Smooth muscle cell (in vitro differentiated cells): ENCODE results near the gene SUB1. TPM values are rescaled to one million over a fixed set of nuclear protein-coding genes. Genes with fewer than 3 reads are reported as not detected.
"Not testable (repeated sequence)": the region's sequence is repeated elsewhere in the genome, so short reads cannot be mapped to it uniquely, and the experiment has no call there.

Experiments used
- DNase-seq: peaks from one replicate; lab custom pipeline; 2025; ENCODE audit not compliant: unreplicated experiment; lab: John Stamatoyannopoulos, UW
- H2AFZ ChIP-seq: fragments of 200-600 bp; sonication (generic); 2 replicates; pipeline ENCODE4 v1.6.0; 2016; ENCODE audit warnings: antibody characterized with exemption, low read depth, mild to moderate bottlenecking
- H3F3A ChIP-seq: fragments of 200-600 bp; sonication (generic); 2 replicates; pipeline ENCODE4 v1.6.0; 2017; ENCODE audit warnings: antibody characterized with exemption, low read depth
- H3K27ac ChIP-seq: fragments of 200-600 bp; sonication (generic); 2 replicates; pipeline ENCODE4 v1.5.1; 2016; ENCODE audit warnings: low read depth, mild to moderate bottlenecking
- H3K27me3 ChIP-seq: fragments of 200-600 bp; sonication (generic); 2 replicates; pipeline ENCODE4 v1.6.1; 2016; ENCODE audit warnings: low read depth, mild to moderate bottlenecking
- H3K36me3 ChIP-seq: fragments of 200-600 bp; sonication (generic); 2 replicates; pipeline ENCODE4 v1.5.1; 2016; ENCODE audit warnings: low read depth
- H3K4me1 ChIP-seq: fragments of 200-600 bp; sonication (generic); 2 replicates; pipeline ENCODE4 v1.5.1; 2016; ENCODE audit warnings: low read depth
- H3K4me2 ChIP-seq: fragments of 200-600 bp; sonication (generic); 2 replicates; pipeline ENCODE4 v1.6.0; 2016; ENCODE audit warnings: mild to moderate bottlenecking
- H3K4me3 ChIP-seq: fragments of 200-600 bp; sonication (generic); 2 replicates; pipeline ENCODE4 v1.5.1; 2016; ENCODE audit warnings: mild to moderate bottlenecking
- H3K79me2 ChIP-seq: fragments of 200-600 bp; sonication (generic); 2 replicates; pipeline ENCODE4 v1.6.0; 2016; ENCODE audit warnings: low read depth, mild to moderate bottlenecking
- H3K9ac ChIP-seq: fragments of 200-600 bp; sonication (generic); 2 replicates; pipeline ENCODE4 v1.6.0; 2016; ENCODE audit warnings: low read depth
- H3K9me3 ChIP-seq: fragments of 200-600 bp; sonication (generic); replicated peaks from 2 replicates; pipeline ENCODE4 v1.5.1; 2016; ENCODE audit warnings: low read depth
- H4K20me1 ChIP-seq: fragments of 200-600 bp; sonication (generic); 2 replicates; pipeline ENCODE4 v1.6.0; 2016; ENCODE audit warnings: low read depth
- WGBS: methylation state at CpG from one replicate; pipeline ENCODE4 v1.1.7; 2016; ENCODE audit warnings: low lambda C conversion rate; 5-methylcytosine and 5-hydroxymethylcytosine counted together
- polyA plus RNA-seq: library from polyadenylated mRNA; unstranded; fragments of >200 nt; fragmentation: Nextera tagmentation; extraction: Ambion mirVana; gene quantifications from 2 replicates; pipeline ENCODE4 v1.2.1, GENCODE V29; 2016
- total RNA-seq: library from RNA; depleted of rRNA; stranded (reverse); fragments of >200 nt; gene quantifications from 2 replicates; pipeline ENCODE4 v1.2.3, GENCODE V29; 2014
- TF ChIP-seq, protein P1 (sequence below): fragments of 200-600 bp; sonication (generic); IDR thresholded peaks from 2 replicates; pipeline ENCODE4 v1.5.1; 2017; ENCODE audit warnings: borderline replicate concordance, mild to moderate bottlenecking, antibody characterized with exemption; ENCODE audit not compliant: insufficient read depth, poor library complexity, severe bottlenecking

The SUB1 gene
- total and polyA plus RNA-seq, 2 experiments from 2014 or later, result 321 to 466 TPM

DNA sequence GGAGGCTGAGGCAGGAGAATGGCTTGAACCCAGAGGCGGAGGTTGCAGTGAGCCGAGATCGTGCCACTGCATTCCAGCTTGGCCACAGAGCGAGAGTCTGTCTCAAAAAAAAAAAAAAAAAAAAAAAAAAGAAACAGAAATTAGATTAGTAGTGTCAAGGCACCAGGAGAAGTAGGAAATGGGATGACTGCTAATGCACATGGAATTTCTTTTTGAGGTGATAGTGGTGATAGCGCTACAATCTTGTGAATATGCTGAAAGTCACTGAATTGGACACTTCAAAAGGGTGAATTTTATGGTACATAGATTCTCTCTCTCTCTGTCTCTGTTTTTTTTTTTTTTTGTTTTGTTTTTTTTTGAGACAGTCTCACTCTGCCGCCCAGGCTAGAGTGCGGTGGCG is 42.1 kb upstream of the SUB1 start:
- Histone ChIP-seq H3K4me2 (no peak overlapping the region), H3K27me3 (no peaks in the 10 kb centered on the region), H3K27ac (no peak overlapping the region), H3K79me2 (no peaks in the 10 kb centered on the region), H3F3A (no peaks in the 10 kb centered on the region), H2AFZ (no peak overlapping the region), H3K4me3 (no peak overlapping the region), H4K20me1 (no peaks in the 10 kb centered on the region), H3K9me3 (no peaks in the 10 kb centered on the region), H3K9ac (no peak overlapping the region), H3K36me3 (no peaks in the 10 kb centered on the region), H3K4me1 (no peaks in the 10 kb centered on the region)
- WGBS, result 93% methylated on average over 8 of the region's 8 CpGs
- no peak for DNase-seq
- TF ChIP-seq, protein P1, sequence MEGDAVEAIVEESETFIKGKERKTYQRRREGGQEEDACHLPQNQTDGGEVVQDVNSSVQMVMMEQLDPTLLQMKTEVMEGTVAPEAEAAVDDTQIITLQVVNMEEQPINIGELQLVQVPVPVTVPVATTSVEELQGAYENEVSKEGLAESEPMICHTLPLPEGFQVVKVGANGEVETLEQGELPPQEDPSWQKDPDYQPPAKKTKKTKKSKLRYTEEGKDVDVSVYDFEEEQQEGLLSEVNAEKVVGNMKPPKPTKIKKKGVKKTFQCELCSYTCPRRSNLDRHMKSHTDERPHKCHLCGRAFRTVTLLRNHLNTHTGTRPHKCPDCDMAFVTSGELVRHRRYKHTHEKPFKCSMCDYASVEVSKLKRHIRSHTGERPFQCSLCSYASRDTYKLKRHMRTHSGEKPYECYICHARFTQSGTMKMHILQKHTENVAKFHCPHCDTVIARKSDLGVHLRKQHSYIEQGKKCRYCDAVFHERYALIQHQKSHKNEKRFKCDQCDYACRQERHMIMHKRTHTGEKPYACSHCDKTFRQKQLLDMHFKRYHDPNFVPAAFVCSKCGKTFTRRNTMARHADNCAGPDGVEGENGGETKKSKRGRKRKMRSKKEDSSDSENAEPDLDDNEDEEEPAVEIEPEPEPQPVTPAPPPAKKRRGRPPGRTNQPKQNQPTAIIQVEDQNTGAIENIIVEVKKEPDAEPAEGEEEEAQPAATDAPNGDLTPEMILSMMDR, result no peak

- DNase-seq, result no peak
- no peaks in the 10 kb centered on the region for H3K79me2 ChIP-seq
- no peak overlapping the region for H2AFZ ChIP-seq
- no peaks in the 10 kb centered on the region for H3K4me1 ChIP-seq
- no peaks in the 10 kb centered on the region for H3F3A ChIP-seq
- H3K36me3 ChIP-seq, result no peaks in the 10 kb centered on the region
- H3K27me3 ChIP-seq, result no peaks in the 10 kb centered on the region
- 69% methylated on average over 12 of the region's 12 CpGs for WGBS
- no peaks in the 10 kb centered on the region for H3K9me3 ChIP-seq
- no peaks in the 10 kb centered on the region for H4K20me1 ChIP-seq
- no peak overlapping the region for H3K4me2 ChIP-seq
- no peak overlapping the region for H3K27ac ChIP-seq
- no peak overlapping the region for H3K9ac ChIP-seq
- H3K4me3 ChIP-seq, result no peak overlapping the region
- TF ChIP-seq, protein P1, result no peak
Measured at GRCh38 chr5:32545102-32545800, 40.1 kb upstream of the SUB1 start.

DNA sequence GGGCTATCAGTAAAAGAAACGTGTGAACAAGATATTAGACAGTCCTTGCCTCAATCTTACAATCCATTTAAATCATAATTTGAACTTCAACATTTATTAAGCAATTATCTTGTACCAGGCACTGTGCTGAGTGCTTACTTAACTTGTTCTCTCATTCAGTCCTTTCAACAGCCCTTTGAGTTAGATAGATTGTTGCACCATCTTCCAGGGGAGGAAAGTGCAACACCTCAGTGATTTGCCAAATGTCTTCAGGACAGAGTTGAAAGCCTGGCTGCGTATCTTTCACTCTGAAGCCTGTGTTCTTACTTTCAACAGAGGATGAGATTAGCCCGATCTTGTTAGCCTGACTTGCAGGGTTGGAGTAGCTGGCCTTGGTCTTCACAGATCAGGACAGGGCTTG is 34.2 kb upstream of the SUB1 start:
- Histone ChIP-seq H2AFZ (no peak overlapping the region), H3K4me3 (no peak overlapping the region), H3K9me3 (no peaks in the 10 kb centered on the region), H3K4me2 (no peak overlapping the region), H3K79me2 (no peaks in the 10 kb centered on the region), H3K9ac (no peak overlapping the region), H3K4me1 (no peaks in the 10 kb centered on the region), H4K20me1 (no peaks in the 10 kb centered on the region), H3K36me3 (no peaks in the 10 kb centered on the region), H3F3A (no peaks in the 10 kb centered on the region), H3K27me3 (no peaks in the 10 kb centered on the region), H3K27ac (no peak overlapping the region)
- TF ChIP-seq, protein P1, result no peak
- DNase-seq, result no peak
- WGBS, result 91% methylated on average over 3 of the region's 3 CpGs

DNA sequence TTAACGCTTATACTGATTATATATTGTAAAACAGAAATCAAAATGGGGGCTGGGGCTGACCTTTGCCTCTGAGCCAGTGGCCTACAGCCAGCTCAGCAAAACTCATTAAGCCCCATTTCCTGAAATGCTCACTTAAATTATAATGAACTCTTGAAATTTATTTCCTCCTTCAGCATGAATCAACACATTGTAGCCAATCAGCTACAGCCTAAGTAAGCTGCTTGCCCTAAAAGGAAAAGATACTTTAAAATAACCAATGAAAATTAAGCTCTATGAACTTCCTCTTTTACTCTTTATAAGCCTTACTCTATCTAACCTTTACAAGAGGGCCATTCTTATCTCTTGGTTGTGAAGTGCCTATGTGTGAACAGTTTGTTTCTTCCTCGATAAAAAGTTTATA is 33.5 kb upstream of the SUB1 start:
- TF ChIP-seq, protein P1, result no peak
- 94% methylated on average over 2 of the region's 2 CpGs for WGBS
- no peaks in the 10 kb centered on the region for H3K36me3 ChIP-seq

GRCh38 chr5:32552491-32552890 is 32.9 kb upstream of the SUB1 start:
- H3K27ac ChIP-seq, H3K79me2 ChIP-seq, H4K20me1 ChIP-seq, H2AFZ ChIP-seq, DNase-seq, H3K4me2 ChIP-seq, H3F3A ChIP-seq, H3K4me1 ChIP-seq, H3K36me3 ChIP-seq, H3K27me3 ChIP-seq, H3K4me3 ChIP-seq, H3K9me3 ChIP-seq, H3K9ac ChIP-seq: not testable (repeated sequence)
- 98% methylated on average over 6 of the region's 6 CpGs for WGBS

More for the DNA sequence above, 33.5 kb upstream of the SUB1 start:
- H3K79me2 ChIP-seq, result no peaks in the 10 kb centered on the region
- no peak overlapping the region for H3K9ac ChIP-seq
- H3K9me3 ChIP-seq, result no peaks in the 10 kb centered on the region
- H3K4me1 ChIP-seq, result no peaks in the 10 kb centered on the region
- H3K27me3 ChIP-seq, result no peaks in the 10 kb centered on the region
- H4K20me1 ChIP-seq, result no peaks in the 10 kb centered on the region
- no peak overlapping the region for H3K4me2 ChIP-seq
- no peak overlapping the region for H3K4me3 ChIP-seq
- no peak overlapping the region for H3K27ac ChIP-seq
- H3F3A ChIP-seq, result no peaks in the 10 kb centered on the region
- DNase-seq, result no peak
- no peak overlapping the region for H2AFZ ChIP-seq
